IMR-90 (cell line): ENCODE results near the gene CHML. TPM values are rescaled to one million over a fixed set of nuclear protein-coding genes. Genes with fewer than 3 reads are reported as not detected.

Experiments
- ATAC-seq: fragments of 200-7000 bp; cut with Tn5 transposase; 2 replicates; pipeline ENCODE4 v1.9.1; 2020; ENCODE audit warnings: low read depth, mild to moderate bottlenecking, moderate library complexity
- BruUV-seq: library from RNA; stranded (reverse); fragments of 400-500 nt; replicated peaks from 2 replicates; lab custom pipeline; 2021; lab: Mats Ljungman, UMichigan
- CTCF ChIA-PET: fragments of 300-600 bp; formaldehyde crosslinking; extraction: SDS; loops from one replicate; lab custom pipeline; 2021; ENCODE audit warnings: antibody characterized with exemption; lab: Yijun Ruan, JAX
- POLR2A ChIA-PET: fragments of 300-600 bp; sonication (Branson Sonifier 250); formaldehyde crosslinking; loops from one replicate; lab custom pipeline; 2022; ENCODE audit warnings: antibody characterized with exemption; ENCODE audit not compliant: unreplicated experiment; lab: Charles Lee
- DNase-seq: peaks from one replicate; pipeline ENCODE4 v3.0.0; 2013
- H2AFZ ChIP-seq: replicated peaks from 2 replicates; pipeline ENCODE3; 2013; ENCODE audit warnings: low read length, mild to moderate bottlenecking; ENCODE audit not compliant: poor library complexity
- H2AK5ac ChIP-seq: 2 replicates; pipeline ENCODE4 v1.6.1; 2013; ENCODE audit warnings: low read depth, low read length, inconsistent platforms
- H2AK9ac ChIP-seq: replicated peaks from 2 replicates; pipeline ENCODE3; 2013; ENCODE audit warnings: mild to moderate bottlenecking, low read depth, low read length, moderate library complexity; ENCODE audit not compliant: poor library complexity
- H2BK120ac ChIP-seq: 2 replicates; pipeline ENCODE4 v1.6.1; 2013; ENCODE audit warnings: low read depth, low read length, inconsistent platforms
- H2BK15ac ChIP-seq: 3 replicates; pipeline ENCODE4 v1.6.1; 2013; ENCODE audit warnings: low read depth, low read length, inconsistent platforms
- H2BK20ac ChIP-seq: 2 replicates; pipeline ENCODE4 v1.6.1; 2013; ENCODE audit warnings: low read depth, mild to moderate bottlenecking, inconsistent platforms, low read length, moderate library complexity
- H2BK5ac ChIP-seq: 2 replicates; pipeline ENCODE4 v1.6.1; 2013; ENCODE audit warnings: mild to moderate bottlenecking, low read depth, low read length, inconsistent platforms; ENCODE audit not compliant: poor library complexity, severe bottlenecking
- H3K14ac ChIP-seq: replicated peaks from 2 replicates; pipeline ENCODE4 v1.6.1; 2013; ENCODE audit warnings: low read depth, low read length, inconsistent platforms
- H3K18ac ChIP-seq: 2 replicates; pipeline ENCODE4 v1.6.1; 2013; ENCODE audit warnings: low read depth, low read length, control low read depth
- H3K23ac ChIP-seq: 2 replicates; pipeline ENCODE4 v1.6.1; 2013; ENCODE audit warnings: low read depth, low read length, inconsistent platforms
- H3K27ac ChIP-seq: 2 replicates; pipeline ENCODE4 v1.5.1; 2013; ENCODE audit warnings: mild to moderate bottlenecking, control low read depth, low read length; ENCODE audit not compliant: insufficient read depth
- H3K27me3 ChIP-seq: 2 replicates; pipeline ENCODE4 v1.6.1; 2013; ENCODE audit warnings: low read length; ENCODE audit not compliant: control insufficient read depth, insufficient read depth
- H3K36me3 ChIP-seq: 2 replicates; pipeline ENCODE4 v1.6.1; 2013; ENCODE audit warnings: low read length, mixed read lengths; ENCODE audit not compliant: control insufficient read depth, insufficient read depth
- H3K4ac ChIP-seq: 2 replicates; pipeline ENCODE4 v1.6.1; 2013; ENCODE audit warnings: low read depth, low read length, inconsistent platforms
- H3K4me1 ChIP-seq: 2 replicates; pipeline ENCODE4 v1.6.1; 2013; ENCODE audit warnings: low read length, mixed read lengths; ENCODE audit not compliant: control insufficient read depth, insufficient read depth
- H3K4me2 ChIP-seq: 2 replicates; pipeline ENCODE4 v1.6.1; 2013; ENCODE audit warnings: low read depth, mild to moderate bottlenecking, control low read depth, low read length, moderate library complexity
- H3K4me3 ChIP-seq: 2 replicates; pipeline ENCODE4 v1.5.1; 2013; ENCODE audit warnings: low read depth, mild to moderate bottlenecking, control low read depth, low read length, moderate library complexity; ENCODE audit not compliant: insufficient read depth
- H3K56ac ChIP-seq: 2 replicates; pipeline ENCODE4 v1.6.1; 2013; ENCODE audit warnings: low read length, inconsistent platforms; ENCODE audit not compliant: insufficient read depth; ENCODE audit errors: extremely low read depth
- H3K79me1 ChIP-seq, 2 experiments: 2 replicates each; pipeline ENCODE4 v1.6.1; 2013; ENCODE audit warnings: low read length in 2 of 2, inconsistent platforms in 1 of 2, low read depth in 1 of 2
- H3K9ac ChIP-seq: 2 replicates; pipeline ENCODE4 v1.6.1; 2013; ENCODE audit warnings: low read depth, low read length, control low read depth
- H3K9me1 ChIP-seq: 2 replicates; pipeline ENCODE4 v1.6.1; 2013; ENCODE audit warnings: low read length, inconsistent platforms; ENCODE audit not compliant: insufficient read depth
- H3K9me3 ChIP-seq: 2 replicates; pipeline ENCODE4 v1.6.1; 2013; ENCODE audit warnings: low read length; ENCODE audit not compliant: control insufficient read depth, insufficient read depth
- H4K20me1 ChIP-seq: 2 replicates; pipeline ENCODE4 v1.6.1; 2013; ENCODE audit warnings: low read length, inconsistent platforms; ENCODE audit not compliant: insufficient read depth
- H4K5ac ChIP-seq: 2 replicates; pipeline ENCODE4 v1.6.1; 2013; ENCODE audit warnings: mild to moderate bottlenecking, low read depth, low read length, control low read depth
- H4K8ac ChIP-seq, 2 experiments: 2 replicates each; pipeline ENCODE4 v1.6.1; 2013; ENCODE audit warnings: low read depth in 2 of 2, low read length in 2 of 2, control low read depth in 1 of 2, inconsistent platforms in 1 of 2
- H4K91ac ChIP-seq: 2 replicates; pipeline ENCODE4 v1.6.1; 2013; ENCODE audit warnings: low read depth, low read length, inconsistent platforms; ENCODE audit not compliant: insufficient read depth
- BHLHE40 ChIP-seq: fragments of 150-350 bp; IDR thresholded peaks from 2 replicates; pipeline ENCODE4 v1.6.1; 2016; ENCODE audit warnings: mild to moderate bottlenecking, low read depth, low read length
- CEBPB ChIP-seq: IDR thresholded peaks from 2 replicates; pipeline ENCODE4 v1.6.1; 2012; ENCODE audit warnings: low read depth, low read length, improper control_type of control experiment
- MAFK ChIP-seq: IDR thresholded peaks from 2 replicates; pipeline ENCODE4 v1.6.1; 2012; ENCODE audit warnings: low read depth, low read length, improper control_type of control experiment
- POLR2A ChIP-seq: IDR thresholded peaks from 2 replicates; pipeline ENCODE4 v1.6.1; 2012; ENCODE audit warnings: mild to moderate bottlenecking, low read depth, low read length
- RAD21 ChIP-seq: IDR thresholded peaks from 2 replicates; pipeline ENCODE4 v1.6.1; 2012; ENCODE audit warnings: low read length, improper control_type of control experiment
- RCOR1 ChIP-seq: IDR thresholded peaks from 2 replicates; pipeline ENCODE4 v1.6.1; 2012; ENCODE audit warnings: mild to moderate bottlenecking, low read length, improper control_type of control experiment; ENCODE audit not compliant: insufficient replicate concordance
- RFX5 ChIP-seq: IDR thresholded peaks from 2 replicates; pipeline ENCODE4 v1.8.0; 2012; ENCODE audit warnings: low read depth, mild to moderate bottlenecking, low read length, moderate library complexity
- SMC3 ChIP-seq: fragments of 150-350 bp; IDR thresholded peaks from 2 replicates; pipeline ENCODE4 v1.6.1; 2016; ENCODE audit warnings: low read depth, mild to moderate bottlenecking, antibody characterized with exemption, low read length, moderate library complexity
- USF2 ChIP-seq: fragments of 150-350 bp; IDR thresholded peaks from 2 replicates; pipeline ENCODE4 v1.6.1; 2017; ENCODE audit warnings: mild to moderate bottlenecking, antibody characterized with exemption, low read length, low read depth
- dilution Hi-C: fragments of 300-500 bp; cut with HindIII; formaldehyde crosslinking; loops from one replicate; pipeline ENCODE4 v1.14.3; 2018; ENCODE audit warnings: low sequenced_read_pairs; ENCODE audit not compliant: unreplicated experiment
- in situ Hi-C: fragments of 300-500 bp; cut with MboI; formaldehyde crosslinking; loops from 3 replicates; pipeline ENCODE4 v1.14.3; 2019; ENCODE audit warnings: low sequenced_read_pairs, inconsistent platforms, mixed read lengths
- intact Hi-C: fragments of 100-400 bp; cut with micrococcal nuclease; formaldehyde crosslinking; loops from 2 replicates; pipeline ENCODE4 v1.10.0; 2022
- polyA plus RNA-seq, 3 experiments: library from polyadenylated mRNA; depleted of rRNA; stranded (reverse); fragments of >200 nt; gene quantifications; 2 replicates each; pipeline ENCODE4 v1.2.3, GENCODE V29; 2012; ENCODE audit warnings: low replicate concordance in 1 of 3
- total RNA-seq: library from RNA; depleted of rRNA; stranded (reverse); fragments of >200 nt; gene quantifications from 2 replicates; pipeline ENCODE4 v1.2.3, GENCODE V29; 2012

Gene CHML
- total and polyA plus RNA-seq, 2 of the 4 experiments (the other 2 are of a cell fraction), result 5.3 to 25.6 TPM

- Histone ChIP-seq H2AFZ (no peak overlapping the region), H4K8ac (no peak overlapping the region), H3K9me3 (no peaks in the 10 kb centered on the region), H4K20me1 (no peaks in the 10 kb centered on the region), H3K18ac (no peak overlapping the region), H3K9me1 (no peaks in the 10 kb centered on the region; the same call in 1 of the 2 replicates), H3K4me2 (no peak overlapping the region), H3K4ac (no peak overlapping the region), H3K27ac (no peak overlapping the region), H4K91ac (no peak overlapping the region), H2BK15ac (no peak overlapping the region), H2BK120ac (no peak overlapping the region), H3K4me3 (no peak overlapping the region), H2AK9ac (no peak overlapping the region), H3K56ac (no peak overlapping the region), H2BK20ac (no peak overlapping the region), H3K23ac (no peak overlapping the region), H3K27me3 (no peaks in the 10 kb centered on the region), H3K4me1 (peaks cover 13% of the 10 kb centered on the region), H4K5ac (no peak overlapping the region), H2AK5ac (no peak overlapping the region), H3K9ac (no peak overlapping the region), H3K14ac (no peak overlapping the region), H3K79me1 (peaks cover 3 to 8% of the 10 kb centered on the region in 2 experiments; a peak in 1 of 4 replicates), H3K36me3 (peaks cover 3% of the 10 kb centered on the region; the same call in 1 of the 2 replicates), H2BK5ac (no peak overlapping the region)
- CTCF ChIA-PET, result no interaction called here
- no peak for ATAC-seq
- no peak for TF ChIP-seq RCOR1
- no peak for TF ChIP-seq BHLHE40
- TF ChIP-seq SMC3, result no peak
- TF ChIP-seq RFX5, result no peak
- no peak for TF ChIP-seq POLR2A
- TF ChIP-seq USF2, result no peak
- no peak for TF ChIP-seq CEBPB
- no peak for TF ChIP-seq RAD21
- TF ChIP-seq MAFK, result no peak
- intact Hi-C loops, result no loop called here
- dilution Hi-C loops, result no loop called here
- DNase-seq, result no peak
- in situ Hi-C loops, result loop anchor here (25.0 kb wide), 1 partner anchor 1705 kb away; no protein-coding TSS in a partner anchor
- POLR2A ChIA-PET, result no interaction called here
- no TSS peak for BruUV-seq
These were observed 32.7 kb downstream of the CHML start for GRCh38 chr1:241607497-241607896.
